HUES64 (cell line): ENCODE results near the gene MAML3.

Source experiments
- H3K27ac ChIP-seq: 2 replicates; pipeline ENCODE4 v1.7.0; 2013; ENCODE audit warnings: low read depth, low read length, inconsistent platforms
- H3K27me3 ChIP-seq: 2 replicates; pipeline ENCODE4 v1.6.1; 2013; ENCODE audit warnings: mild to moderate bottlenecking, low read length; ENCODE audit not compliant: insufficient read depth
- H3K36me3 ChIP-seq: 2 replicates; pipeline ENCODE4 v1.6.1; 2013; ENCODE audit warnings: mild to moderate bottlenecking, low read length; ENCODE audit not compliant: insufficient read depth
- H3K4me1 ChIP-seq: 2 replicates; pipeline ENCODE4 v1.6.1; 2013; ENCODE audit warnings: mild to moderate bottlenecking, low read length, moderate library complexity; ENCODE audit not compliant: insufficient read depth
- H3K4me3 ChIP-seq: 2 replicates; pipeline ENCODE4 v1.5.1; 2013; ENCODE audit warnings: mild to moderate bottlenecking, low read length, moderate library complexity
- H3K9ac ChIP-seq: 2 replicates; pipeline ENCODE4 v1.6.1; 2013; ENCODE audit warnings: mild to moderate bottlenecking, low read depth, low read length
- H3K9me3 ChIP-seq: 2 replicates; pipeline ENCODE4 v1.6.1; 2013; ENCODE audit warnings: low read depth, low read length; ENCODE audit not compliant: insufficient read depth
- WGBS: fragments of 150-250, 120-280 bp; methylation state at CpG from one replicate; pipeline ENCODE4 v1.1.7; 2013; ENCODE audit warnings: missing lambda C conversion rate; 5-methylcytosine and 5-hydroxymethylcytosine counted together

The MAML3 gene

DNA sequence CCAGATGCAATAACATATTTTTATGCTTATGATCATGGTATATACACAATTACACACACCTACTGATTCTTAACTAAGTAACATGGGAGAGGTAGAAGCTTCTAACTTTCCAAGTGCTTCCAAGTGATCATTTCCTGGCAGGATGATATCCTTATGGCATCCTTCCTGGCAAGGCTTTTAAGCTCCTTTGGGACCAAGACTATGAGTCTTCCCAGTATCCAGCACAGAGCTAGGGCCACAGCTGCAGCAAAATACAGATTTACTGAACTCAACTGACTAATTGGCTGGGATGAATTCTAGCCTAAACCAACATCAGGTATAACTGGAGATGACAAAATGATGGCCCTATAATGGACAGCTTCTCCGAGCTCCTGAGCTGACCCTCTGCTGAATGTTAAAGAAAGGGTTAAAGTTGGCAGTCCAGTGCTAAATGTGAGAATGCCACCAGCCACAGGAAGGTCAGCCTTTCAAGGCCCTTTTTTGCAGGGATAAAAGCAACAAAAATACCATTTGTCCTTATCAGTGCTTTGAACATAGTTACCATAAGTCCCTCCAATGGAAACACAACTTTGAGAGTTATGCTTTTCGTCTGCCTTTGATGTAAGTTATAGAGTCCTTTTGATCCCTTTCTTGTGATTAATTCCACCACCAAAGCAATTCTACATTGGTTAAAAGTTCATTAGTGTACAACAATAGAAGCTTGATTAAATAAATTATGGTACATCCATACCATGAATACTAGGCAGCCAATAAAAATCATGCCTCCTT is 415.0 kb downstream of the MAML3 start:
- no peak overlapping the region for H3K4me3 ChIP-seq
- H3K36me3 ChIP-seq = no peaks in the 10 kb centered on the region
- H3K4me1 ChIP-seq = peaks cover 27% of the 10 kb centered on the region
- no peaks in the 10 kb centered on the region for H3K9me3 ChIP-seq
- WGBS = 78% methylated on average over 2 of the region's 2 CpGs
- H3K27me3 ChIP-seq = peaks cover 21% of the 10 kb centered on the region
- H3K9ac ChIP-seq = no peak overlapping the region
- H3K27ac ChIP-seq = no peak overlapping the region

DNA sequence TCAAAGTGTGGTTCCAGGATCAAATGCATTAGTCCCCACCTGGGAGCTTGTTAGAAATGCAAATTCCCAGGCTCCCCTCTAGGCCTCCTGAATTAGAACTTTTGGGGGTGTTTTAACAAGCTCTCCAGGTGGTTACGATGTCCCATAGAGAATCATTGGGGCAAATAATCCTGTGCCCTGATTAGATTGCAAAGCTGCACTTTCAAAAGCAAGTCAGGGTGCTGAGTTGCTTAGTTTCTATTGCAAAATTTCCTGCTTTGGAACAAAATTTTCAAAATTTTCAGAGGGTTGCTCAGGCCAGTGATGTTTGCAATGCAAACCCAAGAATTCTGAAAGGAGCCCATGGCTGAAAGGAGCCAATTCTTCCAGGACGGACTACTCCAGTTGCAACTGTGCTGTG is 417.3 kb downstream of the MAML3 start:
- no peak overlapping the region for H3K9ac ChIP-seq
- 65% methylated on average over 2 of the region's 2 CpGs for WGBS
- peaks cover 33% of the 10 kb centered on the region for H3K27me3 ChIP-seq
- H3K27ac ChIP-seq = no peak overlapping the region
- H3K4me1 ChIP-seq = peaks cover 31% of the 10 kb centered on the region
- H3K4me3 ChIP-seq = no peak overlapping the region
- H3K9me3 ChIP-seq = no peaks in the 10 kb centered on the region
- no peaks in the 10 kb centered on the region for H3K36me3 ChIP-seq

DNA sequence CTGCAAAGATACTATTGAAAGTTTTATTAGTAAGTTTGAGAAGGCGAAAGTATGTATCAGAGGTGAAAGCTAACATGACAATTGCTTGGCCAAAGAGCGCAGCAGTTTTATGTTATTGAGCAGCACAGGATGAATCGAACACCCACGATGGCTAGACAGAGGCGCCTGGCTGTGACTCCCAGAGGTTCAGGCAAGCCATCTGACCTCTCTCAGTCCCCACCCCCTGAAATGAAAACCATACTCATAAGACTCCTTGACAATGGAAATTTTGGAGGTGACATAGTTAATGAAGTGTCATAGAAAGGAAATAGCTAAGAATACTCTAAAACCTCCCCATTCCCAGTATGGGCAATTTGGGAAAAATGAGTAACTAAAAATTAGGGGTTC is 417.7 kb downstream of the MAML3 start:
- Histone ChIP-seq H3K9me3 (no peaks in the 10 kb centered on the region), H3K9ac (peak overlapping the region; percentile 88; the same call in 1 of the 2 replicates), H3K27ac (no peak overlapping the region), H3K36me3 (no peaks in the 10 kb centered on the region), H3K4me3 (peak overlapping the region; percentile 73; the same call in 1 of the 2 replicates), H3K27me3 (peaks cover 33% of the 10 kb centered on the region), H3K4me1 (peaks cover 31% of the 10 kb centered on the region)
- WGBS = 68% methylated on average over 5 of the region's 5 CpGs

DNA sequence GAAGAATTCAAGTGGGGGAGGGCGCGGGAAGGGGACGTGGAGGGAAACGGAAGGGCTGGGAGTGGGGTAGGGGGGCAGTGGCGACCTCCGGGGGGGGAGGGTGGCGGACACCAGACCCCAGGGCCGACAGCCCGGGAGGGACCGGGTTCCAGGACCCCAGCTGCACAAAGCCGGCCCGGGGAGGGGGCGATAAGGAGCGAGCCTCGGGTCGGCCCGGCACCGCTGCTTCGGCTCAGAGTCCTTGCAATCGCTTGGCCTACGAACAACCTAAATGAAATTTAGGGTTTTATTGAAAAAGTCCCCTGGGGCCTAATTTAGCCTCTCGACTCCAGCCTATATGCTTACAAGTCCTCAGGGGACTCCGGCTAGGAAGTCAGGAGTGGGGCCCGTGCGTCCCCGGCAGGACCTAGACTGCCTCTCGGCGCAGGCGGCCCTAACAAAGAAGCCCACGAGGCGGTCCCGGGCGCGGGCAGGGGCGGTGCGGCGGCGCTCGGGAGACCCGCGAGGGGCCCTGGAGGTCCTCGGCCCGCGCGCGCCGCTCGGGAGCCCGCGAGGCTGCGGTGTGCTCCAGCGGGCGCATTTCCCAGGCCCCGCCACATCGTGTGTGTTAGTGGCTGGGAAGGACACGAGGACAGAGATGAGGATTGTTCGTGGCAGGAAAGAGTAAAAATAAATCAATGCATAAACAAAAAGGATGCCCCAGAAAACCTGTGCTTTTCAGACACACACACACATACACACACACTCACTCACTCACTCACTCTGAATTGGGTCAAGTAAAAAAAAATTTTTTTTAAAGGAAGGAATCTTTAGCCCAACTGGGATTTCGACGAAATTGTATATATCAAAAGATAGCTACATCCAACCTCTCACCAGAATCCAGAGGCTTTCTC is 418.4 kb downstream of the MAML3 start:
- Histone ChIP-seq H3K27me3 (peaks cover 32% of the 10 kb centered on the region), H3K4me1 (peaks cover 31% of the 10 kb centered on the region), H3K36me3 (no peaks in the 10 kb centered on the region), H3K9me3 (no peaks in the 10 kb centered on the region), H3K4me3 (peak overlapping the region; percentile 73), H3K27ac (peak overlapping the region; percentile 65), H3K9ac (peak overlapping the region; percentile 88)
- WGBS = 5% methylated on average over 57 of the region's 59 CpGs

DNA sequence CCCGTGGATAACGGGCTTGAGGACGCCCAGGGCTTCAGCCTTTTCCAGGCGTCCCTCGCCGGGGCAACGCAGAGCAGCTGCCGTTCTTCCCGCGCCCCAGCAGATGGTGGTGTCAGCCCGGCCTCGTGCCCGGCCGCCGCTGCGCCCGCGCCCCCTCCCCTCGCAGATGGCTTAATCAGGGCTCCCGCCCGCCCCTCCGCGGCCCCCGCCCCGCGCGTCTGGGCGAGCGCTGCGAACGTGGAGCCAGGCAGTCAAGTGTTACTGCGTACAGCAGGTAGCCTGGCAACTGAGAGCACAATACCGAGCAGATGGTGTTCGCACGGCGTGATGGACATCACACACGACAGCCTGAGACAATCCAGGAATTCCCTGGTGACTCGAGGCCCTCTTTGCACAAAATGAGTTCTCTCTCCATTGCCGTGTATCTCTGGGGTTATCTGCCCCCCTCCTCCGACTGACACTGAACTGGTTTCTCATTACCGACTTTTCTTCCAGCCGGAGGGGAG is 419.1 kb downstream of the MAML3 start:
- peaks cover 31% of the 10 kb centered on the region for H3K4me1 ChIP-seq
- H3K9ac ChIP-seq = peak overlapping the region; percentile 88
- no peaks in the 10 kb centered on the region for H3K9me3 ChIP-seq
- peak overlapping the region; percentile 73 for H3K4me3 ChIP-seq
- H3K27me3 ChIP-seq = peaks cover 30% of the 10 kb centered on the region
- H3K27ac ChIP-seq = no peak overlapping the region; the same call in 1 of the 2 replicates
- no peaks in the 10 kb centered on the region for H3K36me3 ChIP-seq
- WGBS = under 1% methylated on average over 42 of the region's 42 CpGs

DNA sequence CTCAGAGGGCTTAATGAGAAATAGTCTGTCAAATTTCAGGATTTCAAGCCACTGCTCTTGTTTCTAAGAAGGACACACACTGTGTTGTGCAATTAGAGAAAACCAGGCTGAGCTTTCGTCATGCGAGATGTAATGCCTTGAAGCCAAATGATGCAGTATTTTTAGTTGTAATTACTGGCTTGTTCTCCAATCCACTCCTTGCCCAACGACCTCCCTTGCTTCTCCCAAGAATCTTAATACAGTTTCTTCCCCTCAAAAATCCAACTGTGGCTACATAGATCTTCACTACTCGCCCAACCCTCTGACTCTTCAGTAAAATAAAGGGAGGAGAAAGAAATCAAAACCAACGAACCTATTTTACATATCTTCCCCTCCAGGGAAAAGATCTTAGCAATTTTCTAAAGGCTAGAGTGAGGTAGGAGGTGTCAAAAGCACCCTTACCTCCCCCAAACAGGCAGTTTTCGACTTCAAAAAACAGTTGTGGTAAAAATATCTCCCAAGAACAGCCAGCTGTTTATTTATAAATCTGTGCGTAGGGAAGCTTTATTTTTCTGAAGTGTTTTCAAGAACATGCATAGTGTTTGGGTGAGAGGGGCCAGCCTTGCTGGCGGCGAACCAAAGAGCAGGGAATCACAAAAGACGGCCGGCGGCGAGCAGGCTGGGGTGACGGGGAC is 419.6 kb downstream of the MAML3 start:
- H3K9ac ChIP-seq = peak overlapping the region; percentile 34; the same call in 1 of the 2 replicates
- H3K4me1 ChIP-seq = peaks cover 31% of the 10 kb centered on the region
- no peak overlapping the region for H3K27ac ChIP-seq
- H3K9me3 ChIP-seq = no peaks in the 10 kb centered on the region
- H3K27me3 ChIP-seq = peaks cover 30% of the 10 kb centered on the region
- no peaks in the 10 kb centered on the region for H3K36me3 ChIP-seq
- peak overlapping the region; percentile 73 for H3K4me3 ChIP-seq
- WGBS = 27% methylated on average over 11 of the region's 14 CpGs

DNA sequence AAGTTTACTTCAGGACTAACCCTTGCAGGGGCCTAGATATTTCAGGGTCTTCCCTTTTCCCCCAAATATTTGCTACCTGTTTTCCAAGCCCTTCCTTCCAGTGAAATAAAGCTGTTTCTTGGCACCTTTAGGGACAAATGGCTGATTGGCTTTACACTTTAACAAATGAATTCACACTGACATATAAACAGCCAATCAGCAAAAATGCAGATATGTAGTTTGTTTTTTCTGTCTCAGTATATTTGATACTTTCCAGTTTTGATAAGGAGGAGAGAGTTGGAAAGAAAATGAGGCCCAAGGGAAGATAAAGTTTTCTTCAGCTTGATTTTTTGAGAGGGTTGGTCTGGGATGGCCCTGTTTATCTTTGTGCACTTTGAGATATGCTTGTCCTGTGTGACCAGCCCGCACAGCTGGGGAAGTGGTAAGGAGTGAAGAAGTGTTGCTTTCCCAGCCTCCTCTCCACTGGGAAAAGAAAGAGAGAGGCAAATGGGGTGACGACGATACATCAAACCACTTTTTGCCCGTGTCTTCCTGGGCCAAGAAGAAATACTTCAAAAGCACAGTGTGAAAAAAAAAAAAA is 420.9 kb downstream of the MAML3 start:
- H3K4me1 ChIP-seq = peaks cover 31% of the 10 kb centered on the region
- H3K9me3 ChIP-seq = no peaks in the 10 kb centered on the region
- no peak overlapping the region for H3K4me3 ChIP-seq
- H3K27ac ChIP-seq = no peak overlapping the region
- WGBS = 90% methylated on average over 2 of the region's 4 CpGs
- no peaks in the 10 kb centered on the region for H3K36me3 ChIP-seq
- no peak overlapping the region for H3K9ac ChIP-seq
- peaks cover 30% of the 10 kb centered on the region for H3K27me3 ChIP-seq

DNA sequence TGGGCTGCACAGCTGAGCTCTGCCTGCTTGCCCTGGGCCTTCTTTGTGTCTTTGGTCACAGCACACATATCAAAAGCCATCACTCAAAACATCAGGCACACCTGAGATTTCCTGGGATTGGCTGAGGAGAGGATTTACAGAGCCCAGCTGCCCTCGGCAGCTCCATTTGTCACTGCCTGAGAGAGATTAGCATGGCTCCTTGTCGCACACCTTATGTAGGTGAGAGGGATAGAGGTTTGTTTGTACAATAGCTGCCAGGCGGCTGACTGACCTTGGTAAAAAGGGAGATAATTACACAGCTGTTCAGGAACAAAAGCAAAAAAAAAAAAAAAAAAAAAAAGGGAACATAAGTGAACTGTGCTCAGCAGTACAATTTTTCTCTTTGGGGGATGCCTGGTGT is 425.1 kb downstream of the MAML3 start:
- Histone ChIP-seq H3K4me1 (0 out of 2 replicates have a peak, but pooled peaks cover 3% of the 10 kb centered on the region), H3K9ac (no peak overlapping the region), H3K36me3 (0 out of 2 replicates have a peak, but pooled peaks cover 3% of the 10 kb centered on the region), H3K9me3 (no peaks in the 10 kb centered on the region), H3K27me3 (peaks cover 10% of the 10 kb centered on the region), H3K27ac (no peak overlapping the region), H3K4me3 (no peak overlapping the region)
- WGBS = 93% methylated on average over 3 of the region's 3 CpGs

DNA sequence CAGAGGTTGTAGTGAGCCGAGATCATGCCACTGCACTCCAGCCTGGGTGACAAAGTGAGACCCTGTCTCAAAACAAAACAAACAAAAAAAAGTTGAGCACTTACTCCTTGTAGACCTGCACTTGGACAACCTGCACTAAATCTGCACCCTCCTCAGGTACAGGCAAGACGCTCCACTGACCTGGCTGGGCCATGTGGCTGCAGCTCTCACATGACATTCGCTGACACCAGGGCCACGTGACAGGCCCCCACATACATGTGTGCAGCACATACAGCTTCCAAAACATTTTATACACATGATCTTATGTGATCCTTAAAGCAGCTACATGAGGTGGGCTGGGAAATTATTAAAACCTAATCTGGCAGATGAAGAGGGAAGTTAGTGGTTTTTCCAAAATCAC is 425.8 kb downstream of the MAML3 start:
- 95% methylated on average over 4 of the region's 4 CpGs for WGBS
- Histone ChIP-seq H3K27ac (no peak overlapping the region), H3K9me3 (no peaks in the 10 kb centered on the region), H3K4me3 (no peak overlapping the region), H3K9ac (no peak overlapping the region), H3K27me3 (peaks cover 3% of the 10 kb centered on the region; the same call in 1 of the 2 replicates), H3K4me1 (0 out of 2 replicates have a peak, but pooled peaks cover 3% of the 10 kb centered on the region), H3K36me3 (0 out of 2 replicates have a peak, but pooled peaks cover 3% of the 10 kb centered on the region)

DNA sequence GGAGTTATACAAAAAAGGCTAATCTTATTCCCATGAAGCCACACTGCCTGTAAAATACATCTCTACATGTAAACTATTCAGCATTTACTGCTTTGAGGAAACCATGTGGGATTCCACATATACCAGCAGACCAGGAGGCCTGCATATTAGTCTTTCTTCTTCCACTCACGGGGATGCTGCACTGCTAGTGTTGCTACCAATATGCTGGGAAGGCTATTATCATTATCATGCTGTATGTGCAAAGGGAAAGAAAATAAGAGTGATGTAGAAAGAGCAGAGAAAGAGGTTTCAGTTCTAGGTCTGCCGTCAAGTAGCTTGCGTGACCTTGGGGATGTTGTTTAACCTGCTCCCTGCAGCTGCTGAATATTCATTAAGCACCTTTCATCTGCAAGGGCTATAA is 427.4 kb downstream of the MAML3 start:
- Histone ChIP-seq H3K27me3 (no peaks in the 10 kb centered on the region), H3K36me3 (0 out of 2 replicates have a peak, but pooled peaks cover 3% of the 10 kb centered on the region), H3K4me3 (no peak overlapping the region), H3K4me1 (no peaks in the 10 kb centered on the region), H3K27ac (no peak overlapping the region), H3K9me3 (no peaks in the 10 kb centered on the region), H3K9ac (no peak overlapping the region)
- WGBS = 82% methylated on average over 3 of the region's 3 CpGs
